DOHH2 (cell line): Measurements from ENCODE around the gene AP3S1.

Experiments
- H3F3A ChIP-seq: fragments of 200-600 bp; sonication (generic), shearing (Covaris generic); 2 replicates; pipeline ENCODE4 v1.6.0; 2016; ENCODE audit warnings: antibody characterized with exemption, mild to moderate bottlenecking; ENCODE audit not compliant: control insufficient read depth, insufficient read depth
- H3K27ac ChIP-seq: fragments of 200-600 bp; sonication (generic); 2 replicates; pipeline ENCODE4 v1.5.1; 2014; ENCODE audit warnings: low read depth, mild to moderate bottlenecking, low read length, moderate library complexity
- H3K27me3 ChIP-seq: fragments of 200-600 bp; sonication (generic); 2 replicates; pipeline ENCODE4 v1.6.1; 2014; ENCODE audit warnings: mild to moderate bottlenecking, low read length, mixed read lengths; ENCODE audit not compliant: control insufficient read depth
- H3K36me3 ChIP-seq: fragments of 200-600 bp; sonication (generic); 2 replicates; pipeline ENCODE4 v1.6.1; 2014; ENCODE audit warnings: mild to moderate bottlenecking, low read length, moderate library complexity, mixed read lengths; ENCODE audit not compliant: control insufficient read depth
- H3K4me1 ChIP-seq: fragments of 200-600 bp; sonication (generic); 2 replicates; pipeline ENCODE4 v1.6.1; 2014; ENCODE audit warnings: mild to moderate bottlenecking, low read length, mixed read lengths; ENCODE audit not compliant: control insufficient read depth
- H3K4me2 ChIP-seq: fragments of 200-600 bp; sonication (generic); 2 replicates; pipeline ENCODE4 v1.6.0; 2014; ENCODE audit warnings: mild to moderate bottlenecking, low read length, moderate library complexity
- H3K4me3 ChIP-seq: fragments of 200-600 bp; sonication (generic); 2 replicates; pipeline ENCODE4 v1.5.1; 2014; ENCODE audit warnings: mild to moderate bottlenecking, low read length, mixed read lengths
- H3K79me2 ChIP-seq: fragments of 200-600 bp; sonication (generic); 2 replicates; pipeline ENCODE4 v1.6.1; 2014; ENCODE audit warnings: mild to moderate bottlenecking, low read length, mixed read lengths; ENCODE audit not compliant: control insufficient read depth
- H3K9me2 ChIP-seq: fragments of 200-600 bp; sonication (generic); replicated peaks from 2 replicates; pipeline ENCODE4 v1.6.1; 2014; ENCODE audit warnings: mild to moderate bottlenecking, low read length, mixed read lengths; ENCODE audit not compliant: control insufficient read depth
- H3K9me3 ChIP-seq: fragments of 200-600 bp; sonication (generic); 2 replicates; pipeline ENCODE4 v1.6.1; 2014; ENCODE audit warnings: antibody characterized with exemption, low read length, mixed read lengths; ENCODE audit not compliant: control insufficient read depth, insufficient read depth
- H4K20me1 ChIP-seq: fragments of 200-600 bp; sonication (generic); 2 replicates; pipeline ENCODE4 v1.6.0; 2014; ENCODE audit warnings: low read depth, mild to moderate bottlenecking, antibody characterized with exemption, low read length, moderate library complexity; ENCODE audit not compliant: control insufficient read depth, insufficient read depth
- CTCF ChIP-seq: fragments of 200-600 bp; sonication (generic); IDR thresholded peaks from one replicate; pipeline ENCODE4 v1.5.1; 2014; ENCODE audit warnings: antibody characterized with exemption, mild to moderate bottlenecking, low read depth, low read length; ENCODE audit not compliant: poor library complexity, severe bottlenecking
- EZH2phosphoT487 ChIP-seq: fragments of 200-600 bp; sonication (generic); IDR thresholded peaks from 2 replicates; pipeline ENCODE4 v1.6.1; 2017; ENCODE audit warnings: borderline replicate concordance, mild to moderate bottlenecking, antibody characterized with exemption, low read length, moderate library complexity, mixed read lengths

The AP3S1 gene

GRCh38 chr5:115849258-115849798, 7.6 kb downstream of the AP3S1 start:
- TF ChIP-seq CTCF (no peak), EZH2phosphoT487 (no peak)
- no peak overlapping the region for H3K4me2 ChIP-seq
- H3K36me3 ChIP-seq, result peaks cover 28% of the 10 kb centered on the region
- peaks cover 2% of the 10 kb centered on the region; the same call in 1 of the 2 replicates for H3K9me3 ChIP-seq
- no peaks in the 10 kb centered on the region for H3K27me3 ChIP-seq
- H4K20me1 ChIP-seq, result peaks cover 6% of the 10 kb centered on the region; the same call in 1 of the 2 replicates
- H3K4me1 ChIP-seq, result peaks cover 18% of the 10 kb centered on the region
- H3K27ac ChIP-seq, result no peak overlapping the region
- H3K4me3 ChIP-seq, result no peak overlapping the region
- H3F3A ChIP-seq, result peaks cover 8% of the 10 kb centered on the region; the same call in 1 of the 2 replicates
- peaks cover 100% of the 10 kb centered on the region for H3K79me2 ChIP-seq
- H3K9me2 ChIP-seq, result no peaks in the 10 kb centered on the region

GRCh38 chr5:115850744-115851416, 9.1 kb downstream of the AP3S1 start:
- H3K36me3 ChIP-seq, result peaks cover 23% of the 10 kb centered on the region
- H3K4me2 ChIP-seq, result no peak overlapping the region
- peaks cover 6% of the 10 kb centered on the region; the same call in 1 of the 2 replicates for H3K4me1 ChIP-seq
- no peaks in the 10 kb centered on the region for H3F3A ChIP-seq
- TF ChIP-seq EZH2phosphoT487 (no peak), CTCF (no peak)
- H3K27ac ChIP-seq, result no peak overlapping the region
- H3K4me3 ChIP-seq, result no peak overlapping the region
- peaks cover 100% of the 10 kb centered on the region for H3K79me2 ChIP-seq
- peaks cover 2% of the 10 kb centered on the region; the same call in 1 of the 2 replicates for H3K9me3 ChIP-seq
- no peaks in the 10 kb centered on the region for H3K9me2 ChIP-seq
- H3K27me3 ChIP-seq, result no peaks in the 10 kb centered on the region
- peaks cover 6% of the 10 kb centered on the region; the same call in 1 of the 2 replicates for H4K20me1 ChIP-seq

- H3K36me3 ChIP-seq, result peaks cover 22% of the 10 kb centered on the region
- H3K4me2 ChIP-seq, result no peak overlapping the region
- H4K20me1 ChIP-seq, result peaks cover 6% of the 10 kb centered on the region; the same call in 1 of the 2 replicates
- H3K4me3 ChIP-seq, result no peak overlapping the region
- peaks cover 22% of the 10 kb centered on the region for H3K4me1 ChIP-seq
- H3F3A ChIP-seq, result peaks cover 4% of the 10 kb centered on the region; the same call in 1 of the 2 replicates
- H3K27ac ChIP-seq, result no peak overlapping the region
- peaks cover 99% of the 10 kb centered on the region for H3K79me2 ChIP-seq
- TF ChIP-seq CTCF (no peak), EZH2phosphoT487 (no peak)
- no peaks in the 10 kb centered on the region for H3K27me3 ChIP-seq
- no peaks in the 10 kb centered on the region for H3K9me2 ChIP-seq
- H3K9me3 ChIP-seq, result peaks cover 2% of the 10 kb centered on the region; the same call in 1 of the 2 replicates
Measured at GRCh38 chr5:115854139-115854538, 12.4 kb downstream of the AP3S1 start.
